Heart left ventricle (tissue), 16 donors: ENCODE data around the gene SCGB1C2. TPM values are rescaled to one million over a fixed set of nuclear protein-coding genes. Genes with fewer than 3 reads are reported as not detected.

ENCODE experiments used
- ATAC-seq, 4 donors: fragments of 200-7000 bp; cut with Tn5 transposase; one replicate each; pipeline ENCODE4 v1.9.1; 2020 to 2022; ENCODE audit warnings: moderate library complexity in 4 of 4, mild to moderate bottlenecking in 3 of 4, moderate number of reproducible peaks in 1 of 4
- DNase-seq, 5 donors: peaks; one replicate each; pipeline ENCODE4 v3.0.0-alpha.2; 2020
- H3K27ac ChIP-seq, 12 donors: fragments of 200-600 bp; sonication (generic) in 4 of 12; one replicate each; pipeline versions ENCODE4 v1.5.0 to v1.8.0; 2016 to 2022; ENCODE audit warnings: mild to moderate bottlenecking in 2 of 12
- H3K27me3 ChIP-seq, 9 donors: fragments of 200-600 bp; sonication (generic) in 2 of 9; one replicate each; pipeline versions ENCODE4 v1.5.1 to v1.8.0; 2016 to 2022; ENCODE audit warnings: mild to moderate bottlenecking in 3 of 9
- H3K36me3 ChIP-seq, 9 donors: fragments of 200-600 bp; sonication (generic) in 2 of 9; one replicate each; pipeline versions ENCODE4 v1.5.0 to v1.8.0; 2018 to 2022; ENCODE audit warnings: mild to moderate bottlenecking in 2 of 9
- H3K4me1 ChIP-seq, 12 donors: fragments of 200-600 bp; sonication (generic) in 4 of 12; one replicate each; pipeline versions ENCODE4 v1.5.0 to v1.8.0; 2016 to 2022; ENCODE audit warnings: mild to moderate bottlenecking in 3 of 12
- H3K4me3 ChIP-seq, 12 donors: fragments of 200-600 bp; sonication (generic) in 4 of 12; one replicate each; pipeline versions ENCODE4 v1.5.0 to v1.8.0; 2017 to 2022; ENCODE audit warnings: mild to moderate bottlenecking in 9 of 12, moderate library complexity in 4 of 12
- H3K9me3 ChIP-seq, 12 donors: fragments of 200-600 bp; sonication (generic) in 4 of 12; one replicate each; pipeline versions ENCODE4 v1.5.0 to v1.8.0; 2016 to 2022; ENCODE audit warnings: mild to moderate bottlenecking in 1 of 12
- POLR2A ChIP-seq, 2 donors: fragments of 450-650 bp; IDR thresholded peaks; one replicate each; pipeline ENCODE4 v1.6.1; 2017; ENCODE audit warnings: antibody characterized with exemption in 2 of 2, mild to moderate bottlenecking in 2 of 2, moderate library complexity in 2 of 2
- WGBS, 4 donors: extraction: QIAGEN DNeasy Blood & Tissue Kit in 2 of 4; methylation state at CpG; one replicate each; pipeline versions ENCODE4 v1.1.5 to v1.1.7; 2013 to 2018; 5-methylcytosine and 5-hydroxymethylcytosine counted together
- intact Hi-C, 10 donors: fragments of 100-400 bp; cut with DNase I; formaldehyde crosslinking; loops; one replicate each; pipeline versions ENCODE4 v1.11.1 to v1.14.2; 2022
- polyA plus RNA-seq, 2 donors: library from polyadenylated mRNA; stranded (reverse); fragments of 200-250 nt; gene quantifications; one replicate each; pipeline ENCODE4 v1.2.3, GENCODE V29; 2013
- total RNA-seq, 9 donors: library from RNA; depleted of rRNA in 2 of 9; stranded (reverse); fragments of >200 nt in 2 of 9; fragmentation: NEBNext Ultra II Directional in 3 of 9; extraction: Animal tissue kit (Norgen Biotek cat#: 25700) in 3 of 9; gene quantifications; one replicate each; pipeline versions ENCODE4 v1.1.0 to v1.2.4, GENCODE V29; 2016 to 2023
- TF ChIP-seq, protein P1 (sequence below), 12 donors: fragments of 200-600 bp; sonication (generic) in 4 of 12; IDR thresholded peaks; one replicate each; pipeline versions ENCODE4 v1.5.0 to v1.8.0; 2018 to 2022; ENCODE audit warnings: antibody characterized with exemption in 12 of 12, mild to moderate bottlenecking in 5 of 12
- donor health status: ischemic (EF 13 %, LVEDD 7.1; RV severe dilation, severe dysfunction).
- donor health status: healthy with polysubstance abuse.
- donor health status: DM: no; HTN: yes; CAD: no.
- donor health status: DM: no; HTN: no; CAD: no.
- donor health status: ischemic (EF 25% LVEDD 6.9; RV normal size, moderate dysfunction).
- donor health status: ischemic (EF 25% LVEDD 5.7; RV mildly dilated, moderate dysfunction).
- donor health status: healthy.
- donor health status: DM: yes; HTN: yes; CAD: no.
- donor health status: ischemic (EF 35%, LVEDD 5.7; RV mildly dilated, moderate dysfunction).
- donor health status: nonischemic (EF 11% LVEDD 7.7; RV severe dilation, severe dysfunction).
- donor health status: DM: yes; HTN: yes; CAD: no.
- donor health status: PGD.
- donor health status: ischemic (EF 29% LVEDD 5.4; RV normal size, mild dysfunction).
- donor health status: nonischemic (EF 23%, LVEDD 6.1; RV moderate dilation, normal function).

The SCGB1C2 gene
- total and polyA plus RNA-seq, 11 donors, result not detected

DNA sequence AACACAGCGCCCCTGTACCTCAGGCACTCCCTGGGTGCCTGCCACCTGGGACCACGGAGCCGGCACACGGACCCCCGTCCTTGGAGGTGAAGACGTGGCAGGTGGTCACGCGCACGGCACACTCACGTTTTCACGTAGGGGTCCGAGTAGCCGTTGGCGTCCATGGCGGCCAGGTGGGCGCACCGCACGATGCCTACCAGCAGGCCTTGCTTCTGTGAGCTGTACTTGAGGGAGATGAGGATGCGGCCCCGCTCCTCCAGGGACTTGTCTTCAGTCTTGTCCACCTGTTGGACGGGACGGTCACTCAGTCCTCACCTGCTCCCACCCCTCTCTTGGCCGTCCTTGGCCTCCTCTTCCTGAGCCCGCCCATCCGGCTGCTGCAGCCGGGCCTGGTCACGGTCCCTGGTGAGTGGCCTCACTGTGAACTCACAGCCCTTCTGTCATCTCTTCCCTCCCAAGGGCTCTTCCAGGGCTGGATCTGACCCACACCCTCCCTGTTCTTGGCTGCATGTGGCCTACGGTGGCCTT lies 18.8 kb downstream of the SCGB1C2 start:
- Histone ChIP-seq H3K4me3 (no peak overlapping the region), H3K27me3 (peaks cover 0 to 4% (median 0%) of the 10 kb centered on the region in 9 donors), H3K9me3 (no peaks in the 10 kb centered on the region), H3K27ac (no peak overlapping the region), H3K4me1 (no peaks in the 10 kb centered on the region), H3K36me3 (peaks cover 0 to 25% (median 3%) of the 10 kb centered on the region in 9 donors)
- WGBS, 4 donors, result 92 to 95% (median 94%) methylated on average over 27 to 28 of the region's 28 CpGs
- peak in 3 of 5 donors; percentile 12 to 20 (median 15) for DNase-seq
- TF ChIP-seq, protein P1, sequence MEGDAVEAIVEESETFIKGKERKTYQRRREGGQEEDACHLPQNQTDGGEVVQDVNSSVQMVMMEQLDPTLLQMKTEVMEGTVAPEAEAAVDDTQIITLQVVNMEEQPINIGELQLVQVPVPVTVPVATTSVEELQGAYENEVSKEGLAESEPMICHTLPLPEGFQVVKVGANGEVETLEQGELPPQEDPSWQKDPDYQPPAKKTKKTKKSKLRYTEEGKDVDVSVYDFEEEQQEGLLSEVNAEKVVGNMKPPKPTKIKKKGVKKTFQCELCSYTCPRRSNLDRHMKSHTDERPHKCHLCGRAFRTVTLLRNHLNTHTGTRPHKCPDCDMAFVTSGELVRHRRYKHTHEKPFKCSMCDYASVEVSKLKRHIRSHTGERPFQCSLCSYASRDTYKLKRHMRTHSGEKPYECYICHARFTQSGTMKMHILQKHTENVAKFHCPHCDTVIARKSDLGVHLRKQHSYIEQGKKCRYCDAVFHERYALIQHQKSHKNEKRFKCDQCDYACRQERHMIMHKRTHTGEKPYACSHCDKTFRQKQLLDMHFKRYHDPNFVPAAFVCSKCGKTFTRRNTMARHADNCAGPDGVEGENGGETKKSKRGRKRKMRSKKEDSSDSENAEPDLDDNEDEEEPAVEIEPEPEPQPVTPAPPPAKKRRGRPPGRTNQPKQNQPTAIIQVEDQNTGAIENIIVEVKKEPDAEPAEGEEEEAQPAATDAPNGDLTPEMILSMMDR (IDR thresholded peaks at IDR 0.05), result no peak
- TF ChIP-seq POLR2A (IDR thresholded peaks at IDR 0.05), result no peak
- intact Hi-C loops, result no loop called here
- no peak for ATAC-seq

DNA sequence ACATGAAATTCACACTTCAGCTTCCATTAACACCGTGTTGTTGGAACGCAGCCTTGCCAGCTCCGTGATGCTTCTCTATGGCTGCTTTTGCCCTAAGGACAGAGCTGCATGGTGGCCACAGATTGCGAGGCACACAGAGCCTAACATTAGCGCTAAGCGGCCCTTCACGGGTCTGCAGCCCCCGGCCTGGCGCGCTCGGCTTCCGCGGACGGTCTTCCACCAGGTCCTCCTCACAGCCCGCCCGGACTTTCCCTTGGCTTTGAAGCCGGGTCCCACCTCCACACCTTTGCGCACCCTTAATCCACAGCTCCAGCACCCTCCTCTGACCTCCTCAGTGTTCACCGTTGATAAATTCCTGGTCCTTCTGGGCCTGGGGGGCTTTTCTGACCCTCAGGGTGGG lies 19.6 kb downstream of the SCGB1C2 start:
- Histone ChIP-seq H3K9me3 (no peaks in the 10 kb centered on the region), H3K4me3 (no peak overlapping the region), H3K27ac (no peak overlapping the region), H3K36me3 (peaks cover 0 to 33% (median 3%) of the 10 kb centered on the region in 9 donors), H3K27me3 (peaks cover 0 to 4% (median 0%) of the 10 kb centered on the region in 9 donors), H3K4me1 (no peaks in the 10 kb centered on the region)
- ATAC-seq, result no peak
- intact Hi-C loops, result no loop called here
- TF ChIP-seq, protein P1 (IDR thresholded peaks at IDR 0.05), result no peak
- DNase-seq, result peak in 3 of 5 donors; percentile 15 to 48 (median 22)
- WGBS, 4 donors, result 88 to 95% (median 93%) methylated on average over 19 of the region's 19 CpGs

DNA sequence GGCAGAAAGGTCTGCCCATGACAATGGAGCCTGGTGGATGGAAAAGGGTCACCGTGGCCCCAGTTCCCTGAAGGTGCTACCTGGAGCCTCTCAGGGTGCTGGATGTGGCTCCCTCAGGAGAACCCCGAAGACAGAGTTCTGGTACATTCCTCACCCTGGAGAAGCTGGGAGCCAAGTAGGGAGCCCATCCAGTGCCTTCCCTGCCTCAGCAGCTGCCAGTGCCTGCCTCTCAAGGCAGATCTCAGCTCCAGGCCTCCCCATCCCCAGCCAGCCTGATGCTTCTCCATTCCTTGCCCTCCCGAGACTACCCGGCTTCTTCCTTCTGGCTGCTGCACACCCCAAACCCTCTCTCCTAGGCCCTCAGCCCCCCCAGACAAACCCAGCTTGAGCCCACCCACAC lies 20.5 kb downstream of the SCGB1C2 start:
- 93 to 96% (median 94%) methylated on average over 4 of the region's 4 CpGs for WGBS, 4 donors
- DNase-seq (peak in 3 of 5 donors; percentile 4 to 14 (median 9)), ATAC-seq (no peak)
- TF ChIP-seq, protein P1 (IDR thresholded peaks at IDR 0.05), result no peak
- TF ChIP-seq POLR2A (IDR thresholded peaks at IDR 0.05), result no peak
- no peak overlapping the region for H3K4me3 ChIP-seq
- H3K4me1 ChIP-seq, result no peaks in the 10 kb centered on the region
- H3K9me3 ChIP-seq, result no peaks in the 10 kb centered on the region
- no peak overlapping the region for H3K27ac ChIP-seq
- intact Hi-C loops, result no loop called here
- H3K36me3 ChIP-seq, result peaks cover 0 to 25% (median 3%) of the 10 kb centered on the region in 9 donors
- H3K27me3 ChIP-seq, result peaks cover 0 to 4% (median 0%) of the 10 kb centered on the region in 9 donors

DNA sequence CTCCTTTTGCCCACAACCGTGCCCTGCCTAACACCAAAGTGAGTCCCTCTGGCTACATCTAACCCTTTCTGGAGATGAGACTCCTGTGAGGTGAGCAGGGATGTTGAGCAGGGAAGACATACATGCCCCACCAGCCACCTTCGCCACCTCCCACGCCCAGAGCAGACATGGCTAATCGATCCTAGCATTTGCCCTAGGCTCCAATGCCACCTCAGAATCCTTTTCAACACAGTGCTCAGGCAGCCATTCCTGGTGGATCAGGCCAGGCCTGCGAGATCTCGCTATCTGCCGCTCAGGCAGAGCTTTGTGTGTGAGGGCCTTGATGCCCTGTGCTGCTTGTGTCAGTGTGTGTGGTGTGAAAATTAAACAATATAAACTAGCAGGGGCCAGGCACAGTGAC lies 21.0 kb downstream of the SCGB1C2 start:
- no peaks in the 10 kb centered on the region for H3K27me3 ChIP-seq
- no peak overlapping the region for H3K4me3 ChIP-seq
- peaks cover 0 to 25% (median 3%) of the 10 kb centered on the region in 9 donors for H3K36me3 ChIP-seq
- H3K27ac ChIP-seq, result no peak overlapping the region
- WGBS, 4 donors, result 93 to 99% (median 95%) methylated on average over 7 of the region's 7 CpGs
- TF ChIP-seq, protein P1 (IDR thresholded peaks at IDR 0.05), result no peak
- no peak for TF ChIP-seq POLR2A (IDR thresholded peaks at IDR 0.05)
- H3K4me1 ChIP-seq, result no peaks in the 10 kb centered on the region
- intact Hi-C loops, result no loop called here
- peak in 1 of 5 donors; percentile 7 for DNase-seq
- no peak for ATAC-seq
- no peaks in the 10 kb centered on the region for H3K9me3 ChIP-seq
